Measurements from ENCODE around the gene TMEM132C. TPM values are rescaled to one million over a fixed set of nuclear protein-coding genes. Genes with fewer than 3 reads are reported as not detected.

Gene TMEM132C
- total RNA-seq, 1 experiment from 2014 or later: not detected

DNA sequence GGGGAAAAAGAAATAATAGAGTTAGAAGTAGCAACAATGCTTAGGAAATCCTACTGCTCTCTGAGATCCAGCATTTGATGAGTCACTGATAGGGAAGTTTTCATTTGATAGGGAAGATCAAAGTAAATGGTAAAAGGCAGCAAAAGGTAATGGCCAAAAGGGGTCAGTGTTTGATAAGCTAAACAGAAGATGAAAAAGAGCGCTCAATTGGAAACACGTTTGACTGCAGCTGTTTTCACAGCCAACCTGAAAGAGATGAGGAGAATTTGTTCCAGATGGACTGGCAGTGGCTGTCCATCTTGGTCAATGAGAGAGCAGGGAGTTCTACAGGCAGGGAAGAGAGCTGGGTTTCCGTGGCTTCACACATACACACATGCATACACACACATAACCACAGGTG, 264.2 kb downstream of the TMEM132C start:
- peaks cover 20% of the 10 kb centered on the region for H3K27me3 ChIP-seq (ENCODE audit: low read length)
- ChIA-PET CTCF (no interaction called here), POLR2A (ENCODE audit: unreplicated experiment) (no interaction called here)
- H3K9me2 ChIP-seq (replicated peaks; ENCODE audit: low read length): no peaks in the 10 kb centered on the region
- H3K36me3 ChIP-seq (ENCODE audit: low read depth, low read length): no peaks in the 10 kb centered on the region
- H3K4me3 ChIP-seq (ENCODE audit: low read length): no peak overlapping the region
- no peak for DNase-seq
- no peak overlapping the region for H3K9ac ChIP-seq (ENCODE audit: low read length)
- H2AFZ ChIP-seq (ENCODE audit: low read length): no peak overlapping the region
- no peaks in the 10 kb centered on the region for H4K20me1 ChIP-seq (ENCODE audit: low read length)
- H3K4me2 ChIP-seq (ENCODE audit: low read length): no peak overlapping the region
- no TSS peak for BruUV-seq (replicated peaks)
- H3F3A ChIP-seq (ENCODE audit: low read length, unreplicated experiment): no peaks in the 10 kb centered on the region
- intact Hi-C loops (cut with micrococcal nuclease): no loop called here
- TF ChIP-seq, protein P1, sequence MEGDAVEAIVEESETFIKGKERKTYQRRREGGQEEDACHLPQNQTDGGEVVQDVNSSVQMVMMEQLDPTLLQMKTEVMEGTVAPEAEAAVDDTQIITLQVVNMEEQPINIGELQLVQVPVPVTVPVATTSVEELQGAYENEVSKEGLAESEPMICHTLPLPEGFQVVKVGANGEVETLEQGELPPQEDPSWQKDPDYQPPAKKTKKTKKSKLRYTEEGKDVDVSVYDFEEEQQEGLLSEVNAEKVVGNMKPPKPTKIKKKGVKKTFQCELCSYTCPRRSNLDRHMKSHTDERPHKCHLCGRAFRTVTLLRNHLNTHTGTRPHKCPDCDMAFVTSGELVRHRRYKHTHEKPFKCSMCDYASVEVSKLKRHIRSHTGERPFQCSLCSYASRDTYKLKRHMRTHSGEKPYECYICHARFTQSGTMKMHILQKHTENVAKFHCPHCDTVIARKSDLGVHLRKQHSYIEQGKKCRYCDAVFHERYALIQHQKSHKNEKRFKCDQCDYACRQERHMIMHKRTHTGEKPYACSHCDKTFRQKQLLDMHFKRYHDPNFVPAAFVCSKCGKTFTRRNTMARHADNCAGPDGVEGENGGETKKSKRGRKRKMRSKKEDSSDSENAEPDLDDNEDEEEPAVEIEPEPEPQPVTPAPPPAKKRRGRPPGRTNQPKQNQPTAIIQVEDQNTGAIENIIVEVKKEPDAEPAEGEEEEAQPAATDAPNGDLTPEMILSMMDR (conservative IDR thresholded peaks at IDR 0.05; ENCODE audit: low read depth, low read length): 0 out of 2 replicates have a peak, but pooled peaks have one; percentile 10
- no peak for TF ChIP-seq EZH2phosphoT487 (IDR thresholded peaks at IDR 0.05; ENCODE audit: borderline replicate concordance, low read length)
- ATAC-seq: no peak
- no peaks in the 10 kb centered on the region for H3K4me1 ChIP-seq (ENCODE audit: insufficient read depth, low read length)
- no peak overlapping the region for H3K27ac ChIP-seq (ENCODE audit: low read length)
- H3K9me3 ChIP-seq (ENCODE audit: low read length): no peaks in the 10 kb centered on the region
- H3K79me2 ChIP-seq (ENCODE audit: low read length): no peaks in the 10 kb centered on the region

DNA sequence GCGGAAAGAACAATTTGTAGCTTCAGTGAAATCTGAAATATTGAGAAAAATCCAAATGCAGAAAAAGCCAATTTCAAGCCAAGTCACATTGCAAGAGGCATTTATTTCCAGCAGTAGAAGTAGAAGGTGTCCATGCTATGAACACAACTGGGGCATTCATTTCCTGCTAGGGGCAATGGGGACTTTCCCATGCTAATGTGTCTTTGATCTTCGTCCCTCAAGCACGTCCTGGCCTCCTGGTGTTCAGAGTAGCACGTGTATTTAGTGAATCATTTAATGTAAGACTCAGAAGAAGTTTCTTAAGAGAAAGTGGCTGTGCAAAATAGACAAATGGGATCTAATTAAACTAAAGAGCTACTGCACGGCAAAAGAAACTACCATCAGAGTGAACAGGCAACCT, 267.9 kb downstream of the TMEM132C start:
- Histone ChIP-seq H3K27ac (ENCODE audit: low read length) (no peak overlapping the region), H3K9me3 (ENCODE audit: low read length) (no peaks in the 10 kb centered on the region), H3K4me1 (ENCODE audit: insufficient read depth, low read length) (no peaks in the 10 kb centered on the region), H2AFZ (ENCODE audit: low read length) (no peak overlapping the region), H3K36me3 (ENCODE audit: low read depth, low read length) (no peaks in the 10 kb centered on the region), H3K4me3 (ENCODE audit: low read length) (no peak overlapping the region), H3K79me2 (ENCODE audit: low read length) (no peaks in the 10 kb centered on the region), H4K20me1 (ENCODE audit: low read length) (no peaks in the 10 kb centered on the region), H3K9me2 (replicated peaks; ENCODE audit: low read length) (no peaks in the 10 kb centered on the region), H3K4me2 (ENCODE audit: low read length) (no peak overlapping the region), H3K27me3 (ENCODE audit: low read length) (peaks cover 17% of the 10 kb centered on the region; the same call in 1 of the 2 replicates), H3F3A (ENCODE audit: low read length, unreplicated experiment) (no peaks in the 10 kb centered on the region), H3K9ac (ENCODE audit: low read length) (no peak overlapping the region)
- no peak for ATAC-seq
- TF ChIP-seq EZH2 (IDR thresholded peaks at IDR 0.05; ENCODE audit: low read length, unreplicated experiment) (no peak), EZH2phosphoT487 (IDR thresholded peaks at IDR 0.05; ENCODE audit: borderline replicate concordance, low read length) (no peak)
- TF ChIP-seq, protein P1 (conservative IDR thresholded peaks at IDR 0.05; ENCODE audit: low read depth, low read length): no peak
- POLR2A ChIA-PET (ENCODE audit: unreplicated experiment): no interaction called here
- BruUV-seq (replicated peaks): no TSS peak
- no peak for DNase-seq
- intact Hi-C loops (cut with micrococcal nuclease): no loop called here
- CTCF ChIA-PET: no interaction called here

DNA sequence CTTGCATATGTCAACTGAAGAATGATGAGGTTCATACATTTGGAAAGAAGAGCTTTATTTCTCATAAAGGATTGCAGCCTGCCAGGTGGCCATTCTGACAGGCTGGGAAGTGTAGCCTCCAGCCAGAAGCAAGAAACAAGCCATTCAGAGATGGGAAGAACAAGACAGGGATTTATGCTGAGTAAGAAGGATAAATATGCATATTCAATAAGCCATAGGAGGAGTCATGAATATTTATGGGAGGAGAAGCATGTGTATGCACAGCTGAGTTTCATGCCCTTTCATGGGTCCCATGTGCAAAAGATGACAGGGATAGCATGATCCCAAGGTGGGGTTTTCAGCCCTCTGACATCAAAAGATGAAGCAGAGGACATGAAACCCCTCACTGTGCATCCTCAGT, 269.8 kb downstream of the TMEM132C start:
- Histone ChIP-seq H3K36me3 (ENCODE audit: low read depth, low read length) (no peaks in the 10 kb centered on the region), H3F3A (ENCODE audit: low read length, unreplicated experiment) (no peaks in the 10 kb centered on the region), H3K9me3 (ENCODE audit: low read length) (no peaks in the 10 kb centered on the region), H2AFZ (ENCODE audit: low read length) (no peak overlapping the region), H3K4me2 (ENCODE audit: low read length) (no peak overlapping the region), H3K9ac (ENCODE audit: low read length) (no peak overlapping the region), H3K9me2 (replicated peaks; ENCODE audit: low read length) (no peaks in the 10 kb centered on the region), H3K79me2 (ENCODE audit: low read length) (no peaks in the 10 kb centered on the region), H4K20me1 (ENCODE audit: low read length) (no peaks in the 10 kb centered on the region), H3K4me1 (ENCODE audit: insufficient read depth, low read length) (no peaks in the 10 kb centered on the region), H3K27ac (ENCODE audit: low read length) (no peak overlapping the region), H3K4me3 (ENCODE audit: low read length) (no peak overlapping the region), H3K27me3 (ENCODE audit: low read length) (peaks cover 11% of the 10 kb centered on the region; the same call in 1 of the 2 replicates)
- DNase-seq (no peak), ATAC-seq (no peak)
- BruUV-seq (replicated peaks): no TSS peak
- intact Hi-C loops (cut with micrococcal nuclease): no loop called here
- TF ChIP-seq, protein P1 (conservative IDR thresholded peaks at IDR 0.05; ENCODE audit: low read depth, low read length): no peak
- TF ChIP-seq EZH2phosphoT487 (IDR thresholded peaks at IDR 0.05; ENCODE audit: borderline replicate concordance, low read length) (no peak), EZH2 (IDR thresholded peaks at IDR 0.05; ENCODE audit: low read length, unreplicated experiment) (no peak)
- ChIA-PET CTCF (no interaction called here), POLR2A (ENCODE audit: unreplicated experiment) (no interaction called here)
